GM13977 (cell line): ENCODE data around the gene ADGRL1.

ENCODE experiments used
- DNase-seq: peaks from one replicate; pipeline ENCODE4 v3.0.0; 2012; ENCODE audit warnings: low spot score
- in situ Hi-C: fragments of 300-500 bp; cut with MboI; formaldehyde crosslinking; loops from one replicate; pipeline ENCODE4 v1.12.0; 2022; ENCODE audit warnings: low sequenced_read_pairs, low pct_unique_long_range_greater_than_20kb, mixed read lengths, inconsistent platforms; ENCODE audit not compliant: unreplicated experiment
- TF ChIP-seq, protein P1 (sequence below): IDR thresholded peaks from 2 replicates; pipeline ENCODE4 v1.5.1; 2012; ENCODE audit warnings: mild to moderate bottlenecking, control low read depth; ENCODE audit not compliant: insufficient read depth; ENCODE audit errors: extremely low read depth, missing control alignments

ADGRL1 gene

GRCh38 chr19:14136509-14137281, 69.3 kb downstream of the ADGRL1 start, which contains the start of gene ASF1B:
Gene ASF1B (minus strand): TSS chr19:14136589. CDS start chr19:14136456, 133 bp downstream.
- TF ChIP-seq, protein P1, sequence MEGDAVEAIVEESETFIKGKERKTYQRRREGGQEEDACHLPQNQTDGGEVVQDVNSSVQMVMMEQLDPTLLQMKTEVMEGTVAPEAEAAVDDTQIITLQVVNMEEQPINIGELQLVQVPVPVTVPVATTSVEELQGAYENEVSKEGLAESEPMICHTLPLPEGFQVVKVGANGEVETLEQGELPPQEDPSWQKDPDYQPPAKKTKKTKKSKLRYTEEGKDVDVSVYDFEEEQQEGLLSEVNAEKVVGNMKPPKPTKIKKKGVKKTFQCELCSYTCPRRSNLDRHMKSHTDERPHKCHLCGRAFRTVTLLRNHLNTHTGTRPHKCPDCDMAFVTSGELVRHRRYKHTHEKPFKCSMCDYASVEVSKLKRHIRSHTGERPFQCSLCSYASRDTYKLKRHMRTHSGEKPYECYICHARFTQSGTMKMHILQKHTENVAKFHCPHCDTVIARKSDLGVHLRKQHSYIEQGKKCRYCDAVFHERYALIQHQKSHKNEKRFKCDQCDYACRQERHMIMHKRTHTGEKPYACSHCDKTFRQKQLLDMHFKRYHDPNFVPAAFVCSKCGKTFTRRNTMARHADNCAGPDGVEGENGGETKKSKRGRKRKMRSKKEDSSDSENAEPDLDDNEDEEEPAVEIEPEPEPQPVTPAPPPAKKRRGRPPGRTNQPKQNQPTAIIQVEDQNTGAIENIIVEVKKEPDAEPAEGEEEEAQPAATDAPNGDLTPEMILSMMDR, result peak; percentile 96
- in situ Hi-C loops, result no loop called here
- peak; percentile 99 for DNase-seq

DNA sequence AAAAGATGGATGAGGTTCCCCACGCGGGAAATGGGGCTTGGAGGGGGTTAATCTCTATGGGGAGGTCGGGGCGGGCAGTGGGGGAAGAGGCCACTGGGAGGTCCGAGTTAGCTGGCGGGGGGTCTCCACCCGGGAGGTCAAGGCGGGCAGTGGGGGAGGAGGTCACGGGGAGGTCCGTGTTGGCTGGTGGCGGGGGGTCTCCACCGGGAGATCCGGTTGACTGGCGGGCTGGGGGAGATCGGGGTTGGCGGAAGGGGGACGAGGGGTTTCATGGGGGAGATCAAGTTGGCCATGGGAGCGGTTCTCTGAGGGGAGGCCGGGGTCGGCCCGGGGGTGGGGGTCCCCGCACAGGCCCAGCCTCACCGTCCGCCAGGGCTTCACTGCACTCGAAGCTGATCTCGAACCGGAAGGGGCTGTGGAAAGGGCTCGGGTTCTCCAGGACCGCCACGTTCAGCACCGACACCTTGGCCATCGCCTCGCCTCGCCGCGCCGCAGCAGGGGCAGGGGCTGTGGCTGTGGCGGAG, 69.9 kb downstream of the ADGRL1 start:
- TF ChIP-seq, protein P1, result no peak
- in situ Hi-C loops, result no loop called here
- no peak for DNase-seq

- no peak for DNase-seq
- TF ChIP-seq, protein P1, result no peak
- in situ Hi-C loops, result no loop called here
Observed at GRCh38 chr19:14135355-14135754, 70.6 kb downstream of the ADGRL1 start.

- in situ Hi-C loops, result no loop called here
- TF ChIP-seq, protein P1, result no peak
- DNase-seq, result no peak
Observed at GRCh38 chr19:14127929-14128509, 78.0 kb downstream of the ADGRL1 start.

- in situ Hi-C loops, result no loop called here
- no peak for DNase-seq
- TF ChIP-seq, protein P1, result no peak
Observed at GRCh38 chr19:14127176-14127575, 78.8 kb downstream of the ADGRL1 start.

DNA sequence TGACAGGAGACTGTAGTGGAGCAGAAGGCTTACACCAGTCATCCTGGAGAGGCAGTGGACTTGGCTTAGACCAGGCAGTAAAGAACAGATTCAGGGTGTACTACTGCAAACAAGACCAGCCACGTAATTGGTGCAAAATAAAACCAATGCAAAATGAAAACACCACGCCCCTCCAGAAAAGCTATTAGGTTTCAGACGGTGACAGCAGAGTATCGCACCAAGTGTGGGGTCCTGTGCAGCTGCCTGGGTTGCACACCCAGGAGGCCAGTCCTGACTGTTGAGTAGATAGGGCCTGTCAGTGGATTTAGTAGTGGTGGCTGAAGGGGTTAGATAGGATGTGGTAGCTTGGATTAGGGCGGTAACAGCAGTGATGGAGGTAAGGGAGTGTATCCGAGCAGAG, 83.0 kb downstream of the ADGRL1 start:
- in situ Hi-C loops, result no loop called here
- DNase-seq, result no peak
- TF ChIP-seq, protein P1, result no peak
